Measurements from ENCODE around the gene NFIB.

The NFIB gene

GRCh38 chr9:14103115-14103514 is 210.8 kb downstream of the NFIB start:
- H3K36me3 ChIP-seq (ENCODE audit: control insufficient read depth in 2 of 2, insufficient read depth in 2 of 2, low read length in 2 of 2) = no peaks in the 10 kb centered on the region
- no peak overlapping the region for H3K27ac ChIP-seq (ENCODE audit: low read length)
- H3K4me1 ChIP-seq (ENCODE audit: control insufficient read depth, insufficient read depth, low read length) = peaks cover 8% of the 10 kb centered on the region
- H3K27me3 ChIP-seq (ENCODE audit: control insufficient read depth in 1 of 2, insufficient read depth in 2 of 2, low read length in 2 of 2) = no peaks in the 10 kb centered on the region
- no peak overlapping the region for H3K4me3 ChIP-seq (ENCODE audit: low read length in 2 of 2)
- H3K9me3 ChIP-seq (ENCODE audit: control insufficient read depth in 2 of 2, low read length in 2 of 2) = no peaks in the 10 kb centered on the region
- H3K9ac ChIP-seq (ENCODE audit: low read length in 2 of 2) = no peak overlapping the region

GRCh38 chr9:14099737-14100136 is 214.2 kb downstream of the NFIB start:
- H3K4me3 ChIP-seq (ENCODE audit: low read length in 2 of 2) = no peak overlapping the region
- H3K9me3 ChIP-seq (ENCODE audit: control insufficient read depth in 2 of 2, low read length in 2 of 2) = no peaks in the 10 kb centered on the region
- H3K27ac ChIP-seq (ENCODE audit: low read length) = no peak overlapping the region
- H3K4me1 ChIP-seq (ENCODE audit: control insufficient read depth, insufficient read depth, low read length) = peaks cover 15% of the 10 kb centered on the region
- H3K27me3 ChIP-seq (ENCODE audit: control insufficient read depth in 1 of 2, insufficient read depth in 2 of 2, low read length in 2 of 2) = no peaks in the 10 kb centered on the region
- no peaks in the 10 kb centered on the region for H3K36me3 ChIP-seq (ENCODE audit: control insufficient read depth in 2 of 2, insufficient read depth in 2 of 2, low read length in 2 of 2)
- H3K9ac ChIP-seq (ENCODE audit: low read length in 2 of 2) = no peak overlapping the region

DNA sequence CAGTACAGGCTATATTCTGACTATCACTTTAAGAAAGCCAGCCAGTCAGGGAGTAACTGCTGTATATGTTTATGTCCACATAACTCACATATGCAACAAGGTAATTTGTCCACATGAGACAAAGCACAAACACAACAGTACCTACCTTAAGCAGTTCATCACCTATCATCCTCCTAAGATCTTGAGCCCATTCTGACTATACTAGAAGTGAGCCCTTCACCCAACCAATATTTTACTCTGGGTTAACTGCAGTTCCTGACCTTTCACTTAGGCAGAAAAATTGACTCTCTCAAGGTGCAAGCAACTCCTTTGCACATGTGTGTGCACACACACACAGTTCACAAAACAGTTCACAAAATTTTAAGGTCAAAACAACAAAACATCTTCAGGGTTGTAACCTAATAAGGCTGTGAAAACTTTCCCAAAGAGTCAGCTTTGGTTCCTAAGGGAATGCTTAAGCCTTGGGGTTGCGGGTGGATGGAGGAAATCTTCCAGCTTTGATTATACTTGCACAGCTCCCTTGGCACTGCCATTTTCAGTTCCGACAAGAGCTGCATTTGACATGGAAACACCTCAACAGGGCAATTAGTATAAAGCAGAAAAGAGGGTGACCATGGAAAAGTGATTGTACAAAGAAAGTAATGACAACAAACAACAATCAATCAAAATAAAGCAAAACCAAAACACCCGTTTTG is 215.3 kb downstream of the NFIB start:
- H3K36me3 ChIP-seq (ENCODE audit: control insufficient read depth in 2 of 2, insufficient read depth in 2 of 2, low read length in 2 of 2) = no peaks in the 10 kb centered on the region
- H3K27ac ChIP-seq (ENCODE audit: low read length) = no peak overlapping the region
- peaks cover 15% of the 10 kb centered on the region for H3K4me1 ChIP-seq (ENCODE audit: control insufficient read depth, insufficient read depth, low read length)
- no peaks in the 10 kb centered on the region for H3K27me3 ChIP-seq (ENCODE audit: control insufficient read depth in 1 of 2, insufficient read depth in 2 of 2, low read length in 2 of 2)
- no peak overlapping the region for H3K9ac ChIP-seq (ENCODE audit: low read length in 2 of 2)
- H3K4me3 ChIP-seq (ENCODE audit: low read length in 2 of 2) = peak overlapping the region; percentile 3 to 41
- no peaks in the 10 kb centered on the region for H3K9me3 ChIP-seq (ENCODE audit: control insufficient read depth in 2 of 2, low read length in 2 of 2)

DNA sequence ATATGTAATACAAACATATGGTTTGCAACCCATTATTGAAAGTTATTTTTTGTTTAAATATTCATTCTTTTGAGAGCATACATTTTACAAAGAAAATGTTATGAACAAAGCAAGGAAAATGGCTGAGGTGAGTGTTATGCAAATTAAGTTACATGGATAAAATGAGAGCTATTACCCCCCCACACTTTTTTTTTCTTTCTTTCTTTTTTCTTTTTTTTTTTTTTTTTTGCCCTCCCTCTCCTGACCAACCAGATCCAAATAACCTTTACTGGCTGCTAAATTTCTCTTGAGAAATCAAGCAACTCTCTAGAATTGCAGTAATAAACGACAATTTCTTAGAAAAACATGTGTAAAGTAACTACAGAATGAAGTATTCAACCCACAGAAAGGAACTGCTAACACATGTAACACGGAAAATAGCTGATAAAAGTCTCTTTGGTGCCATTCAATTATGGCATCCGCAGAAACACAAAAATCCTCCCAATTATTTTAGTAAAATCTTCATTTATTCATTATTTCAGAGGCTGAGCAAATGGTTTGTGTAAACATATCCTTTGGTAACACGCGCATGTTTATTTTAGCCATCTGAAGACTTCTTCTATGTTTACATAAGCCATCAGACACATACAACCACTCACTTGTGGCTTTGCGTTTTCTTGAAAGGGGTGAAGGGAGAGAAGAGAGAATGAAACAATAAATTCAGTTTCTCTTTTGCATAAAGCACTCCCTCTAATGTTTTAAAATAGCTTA is 216.1 kb downstream of the NFIB start:
- H3K9ac ChIP-seq (ENCODE audit: low read length in 2 of 2) = no peak overlapping the region
- H3K27me3 ChIP-seq (ENCODE audit: control insufficient read depth in 1 of 2, insufficient read depth in 2 of 2, low read length in 2 of 2) = no peaks in the 10 kb centered on the region
- no peak overlapping the region for H3K27ac ChIP-seq (ENCODE audit: low read length)
- peaks cover 15% of the 10 kb centered on the region for H3K4me1 ChIP-seq (ENCODE audit: control insufficient read depth, insufficient read depth, low read length)
- no peaks in the 10 kb centered on the region for H3K36me3 ChIP-seq (ENCODE audit: control insufficient read depth in 2 of 2, insufficient read depth in 2 of 2, low read length in 2 of 2)
- H3K9me3 ChIP-seq (ENCODE audit: control insufficient read depth in 2 of 2, low read length in 2 of 2) = no peaks in the 10 kb centered on the region
- H3K4me3 ChIP-seq (ENCODE audit: low read length in 2 of 2) = peak overlapping the region in 1 of 2 donors; percentile 41

DNA sequence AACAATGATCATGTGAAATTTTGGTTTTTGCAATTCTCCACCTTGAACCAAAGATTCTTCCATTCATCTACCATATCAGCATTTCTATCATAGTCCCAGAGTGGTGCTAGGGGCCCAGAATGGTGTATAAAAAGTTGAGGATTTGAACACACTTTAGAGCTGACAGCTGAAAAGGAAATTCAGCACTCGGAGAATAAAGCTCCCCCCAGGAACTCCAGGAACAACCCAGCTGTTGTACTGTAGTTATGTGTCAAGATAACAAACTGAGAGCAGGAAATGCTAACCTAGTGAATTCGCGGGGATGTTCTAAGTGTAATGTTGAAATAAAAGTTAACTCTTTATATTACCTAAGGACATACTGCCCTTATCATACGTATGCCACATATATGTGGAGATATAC is 216.7 kb downstream of the NFIB start:
- no peaks in the 10 kb centered on the region for H3K36me3 ChIP-seq (ENCODE audit: control insufficient read depth in 2 of 2, insufficient read depth in 2 of 2, low read length in 2 of 2)
- no peak overlapping the region for H3K9ac ChIP-seq (ENCODE audit: low read length in 2 of 2)
- no peaks in the 10 kb centered on the region for H3K27me3 ChIP-seq (ENCODE audit: control insufficient read depth in 1 of 2, insufficient read depth in 2 of 2, low read length in 2 of 2)
- H3K4me3 ChIP-seq (ENCODE audit: low read length in 2 of 2) = peak overlapping the region in 1 of 2 donors; percentile 62
- peak overlapping the region; percentile 46 for H3K27ac ChIP-seq (ENCODE audit: low read length)
- H3K9me3 ChIP-seq (ENCODE audit: control insufficient read depth in 2 of 2, low read length in 2 of 2) = no peaks in the 10 kb centered on the region
- peaks cover 15% of the 10 kb centered on the region for H3K4me1 ChIP-seq (ENCODE audit: control insufficient read depth, insufficient read depth, low read length)

DNA sequence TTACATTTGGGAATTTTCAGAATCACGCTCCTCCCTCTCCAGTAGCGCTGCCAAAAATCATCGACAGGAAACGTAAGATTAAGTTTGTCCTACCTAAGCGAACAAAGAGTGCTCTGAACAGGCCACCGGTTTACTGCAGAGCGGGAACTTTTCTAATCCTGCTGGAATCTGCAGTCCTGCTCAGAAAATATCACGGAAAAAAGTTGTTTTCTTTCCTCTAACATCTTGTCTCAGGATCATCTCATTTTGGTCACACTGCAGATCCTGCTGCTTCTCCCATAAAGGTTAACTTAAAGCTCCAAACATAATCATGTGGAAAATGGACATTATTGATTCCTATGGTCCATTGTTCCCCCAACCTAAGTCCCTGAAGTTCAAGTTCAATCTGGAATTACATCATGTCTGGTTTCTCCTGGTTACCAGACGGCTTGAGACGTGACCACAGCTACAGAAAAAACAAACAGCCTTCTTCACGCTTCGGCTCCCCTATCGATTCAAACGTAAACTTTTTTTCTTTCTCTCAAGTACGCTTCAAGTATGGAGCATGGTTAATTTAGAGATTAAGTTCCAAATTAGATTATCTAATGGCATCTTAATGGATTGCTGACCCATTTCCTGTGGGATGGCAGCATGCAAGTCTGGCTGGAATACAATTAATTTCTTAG is 217.6 kb downstream of the NFIB start:
- peak overlapping the region; percentile 62 to 64 for H3K4me3 ChIP-seq (ENCODE audit: low read length in 2 of 2)

GRCh38 chr9:14095277-14095676 is 218.7 kb downstream of the NFIB start:
- H3K9me3 ChIP-seq (ENCODE audit: control insufficient read depth in 2 of 2, low read length in 2 of 2) = no peaks in the 10 kb centered on the region
- H3K9ac ChIP-seq (ENCODE audit: low read length in 2 of 2) = no peak overlapping the region
- H3K27ac ChIP-seq (ENCODE audit: low read length) = no peak overlapping the region
- peaks cover 15% of the 10 kb centered on the region for H3K4me1 ChIP-seq (ENCODE audit: control insufficient read depth, insufficient read depth, low read length)
- no peak overlapping the region for H3K4me3 ChIP-seq (ENCODE audit: low read length in 2 of 2)
- no peaks in the 10 kb centered on the region for H3K27me3 ChIP-seq (ENCODE audit: control insufficient read depth in 1 of 2, insufficient read depth in 2 of 2, low read length in 2 of 2)
- no peaks in the 10 kb centered on the region for H3K36me3 ChIP-seq (ENCODE audit: control insufficient read depth in 2 of 2, insufficient read depth in 2 of 2, low read length in 2 of 2)

More for the DNA sequence above, 217.6 kb downstream of the NFIB start:
- H3K27me3 ChIP-seq (ENCODE audit: control insufficient read depth in 1 of 2, insufficient read depth in 2 of 2, low read length in 2 of 2) = no peaks in the 10 kb centered on the region
- peak overlapping the region; percentile 46 for H3K27ac ChIP-seq (ENCODE audit: low read length)
- H3K36me3 ChIP-seq (ENCODE audit: control insufficient read depth in 2 of 2, insufficient read depth in 2 of 2, low read length in 2 of 2) = no peaks in the 10 kb centered on the region
- no peaks in the 10 kb centered on the region for H3K9me3 ChIP-seq (ENCODE audit: control insufficient read depth in 2 of 2, low read length in 2 of 2)
- peak overlapping the region; percentile 48 to 50 for H3K9ac ChIP-seq (ENCODE audit: low read length in 2 of 2)
- peaks cover 15% of the 10 kb centered on the region for H3K4me1 ChIP-seq (ENCODE audit: control insufficient read depth, insufficient read depth, low read length)

GRCh38 chr9:14094491-14094890 is 219.4 kb downstream of the NFIB start:
- Histone ChIP-seq H3K27ac (ENCODE audit: low read length) (no peak overlapping the region), H3K9me3 (ENCODE audit: control insufficient read depth in 2 of 2, low read length in 2 of 2) (no peaks in the 10 kb centered on the region), H3K27me3 (ENCODE audit: control insufficient read depth in 1 of 2, insufficient read depth in 2 of 2, low read length in 2 of 2) (no peaks in the 10 kb centered on the region), H3K4me3 (ENCODE audit: low read length in 2 of 2) (no peak overlapping the region), H3K36me3 (ENCODE audit: control insufficient read depth in 2 of 2, insufficient read depth in 2 of 2, low read length in 2 of 2) (no peaks in the 10 kb centered on the region), H3K9ac (ENCODE audit: low read length in 2 of 2) (no peak overlapping the region), H3K4me1 (ENCODE audit: control insufficient read depth, insufficient read depth, low read length) (peaks cover 15% of the 10 kb centered on the region)

DNA sequence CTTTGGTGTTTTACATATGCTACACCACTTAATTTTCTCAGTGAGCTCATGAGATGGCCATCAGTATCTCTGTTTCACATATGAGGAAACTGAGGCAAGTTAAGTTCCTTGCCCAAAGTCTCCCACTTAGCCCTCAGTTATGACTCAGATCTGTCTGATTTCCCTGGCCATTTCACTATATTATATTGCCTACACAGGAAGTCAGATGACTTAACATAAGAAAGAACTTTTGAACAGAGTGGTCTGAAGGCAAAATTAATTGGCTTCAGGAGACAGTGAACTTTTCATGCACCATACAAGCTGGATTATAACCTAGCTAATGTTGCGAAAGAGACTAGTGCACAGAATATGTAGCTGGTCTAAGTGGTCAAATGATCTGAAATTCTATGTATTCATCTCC is 221.6 kb downstream of the NFIB start:
- no peak overlapping the region for H3K27ac ChIP-seq (ENCODE audit: low read length)
- peaks cover 4% of the 10 kb centered on the region for H3K4me1 ChIP-seq (ENCODE audit: control insufficient read depth, insufficient read depth, low read length)
- no peaks in the 10 kb centered on the region for H3K9me3 ChIP-seq (ENCODE audit: control insufficient read depth in 2 of 2, low read length in 2 of 2)
- H3K4me3 ChIP-seq (ENCODE audit: low read length in 2 of 2) = no peak overlapping the region
- H3K36me3 ChIP-seq (ENCODE audit: control insufficient read depth in 2 of 2, insufficient read depth in 2 of 2, low read length in 2 of 2) = peaks cover 0 to 2% of the 10 kb centered on the region in 2 donors
- no peaks in the 10 kb centered on the region for H3K27me3 ChIP-seq (ENCODE audit: control insufficient read depth in 1 of 2, insufficient read depth in 2 of 2, low read length in 2 of 2)
- no peak overlapping the region for H3K9ac ChIP-seq (ENCODE audit: low read length in 2 of 2)

DNA sequence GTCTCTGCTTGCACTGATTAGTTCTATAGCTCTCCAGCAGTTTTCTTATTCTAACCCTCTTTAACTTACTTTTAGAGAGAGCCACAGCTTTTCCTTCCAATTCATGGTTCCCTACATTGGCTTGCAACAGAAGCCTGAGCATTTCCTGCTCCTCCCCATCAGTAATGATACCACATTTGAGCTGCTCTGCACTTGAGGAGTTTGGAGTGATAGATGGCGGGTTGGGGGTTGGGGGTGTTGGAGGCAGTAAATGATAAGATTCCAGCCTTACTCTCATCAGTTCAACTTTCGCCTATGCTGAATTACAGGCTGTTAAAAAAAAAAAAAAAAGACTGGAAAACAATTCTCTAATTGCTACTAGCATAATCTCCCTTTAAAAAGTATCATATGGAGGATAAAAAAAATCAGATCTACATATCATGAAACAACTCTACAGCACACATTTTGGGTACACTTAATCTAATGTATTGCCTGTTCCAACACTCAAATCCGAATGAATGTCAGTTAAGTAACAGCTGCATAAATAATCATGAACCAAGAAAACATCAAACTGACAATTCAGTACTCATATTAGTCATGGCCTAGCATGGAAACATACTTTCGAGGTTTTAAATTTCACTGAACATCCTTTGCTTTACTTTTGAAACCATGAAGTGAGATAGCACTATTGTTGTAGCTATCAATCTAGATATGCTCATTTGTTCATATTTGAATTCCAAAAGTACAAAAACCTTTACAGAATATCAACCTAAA is 224.7 kb downstream of the NFIB start:
- H3K4me1 ChIP-seq (ENCODE audit: control insufficient read depth, insufficient read depth, low read length) = no peaks in the 10 kb centered on the region
- no peak overlapping the region for H3K9ac ChIP-seq (ENCODE audit: low read length in 2 of 2)
- H3K27ac ChIP-seq (ENCODE audit: low read length) = no peak overlapping the region
- peaks cover 0 to 2% of the 10 kb centered on the region in 2 donors for H3K36me3 ChIP-seq (ENCODE audit: control insufficient read depth in 2 of 2, insufficient read depth in 2 of 2, low read length in 2 of 2)
- no peaks in the 10 kb centered on the region for H3K27me3 ChIP-seq (ENCODE audit: control insufficient read depth in 1 of 2, insufficient read depth in 2 of 2, low read length in 2 of 2)
- no peak overlapping the region for H3K4me3 ChIP-seq (ENCODE audit: low read length in 2 of 2)
- H3K9me3 ChIP-seq (ENCODE audit: control insufficient read depth in 2 of 2, low read length in 2 of 2) = no peaks in the 10 kb centered on the region
